Mesenchymal stem cell (in vitro differentiated cells and primary cell): ENCODE data around the gene SLC5A10.

Experiments
- DNase-seq: peaks from one replicate; pipeline ENCODE4 v3.0.0-alpha.2; 2013
- H2AFZ ChIP-seq: one replicate; pipeline ENCODE4 v1.6.1; 2013; ENCODE audit warnings: low read depth, mild to moderate bottlenecking, control low read depth, inconsistent platforms, low read length, moderate library complexity
- H2AK5ac ChIP-seq: 2 replicates; pipeline ENCODE4 v1.6.1; 2013; ENCODE audit warnings: low read length, moderate library complexity, mild to moderate bottlenecking, inconsistent platforms; ENCODE audit not compliant: severe bottlenecking
- H2BK120ac ChIP-seq: one replicate; pipeline ENCODE4 v1.6.1; 2013; ENCODE audit warnings: low read depth, mild to moderate bottlenecking, inconsistent platforms, low read length, moderate library complexity
- H2BK12ac ChIP-seq, 2 experiments: one replicate each; pipeline ENCODE4 v1.6.1; 2013; ENCODE audit warnings: inconsistent platforms in 2 of 2, low read length in 2 of 2, mild to moderate bottlenecking in 2 of 2, moderate library complexity in 2 of 2, control low read depth in 1 of 2
- H2BK15ac ChIP-seq: one replicate; pipeline ENCODE4 v1.6.1; 2013; ENCODE audit warnings: mild to moderate bottlenecking, low read depth, inconsistent platforms; ENCODE audit not compliant: poor library complexity, severe bottlenecking
- H2BK5ac ChIP-seq: 2 replicates; pipeline ENCODE4 v1.6.1; 2013; ENCODE audit warnings: low read depth, mild to moderate bottlenecking, low read length, control low read depth, inconsistent platforms; ENCODE audit not compliant: poor library complexity, severe bottlenecking
- H3K14ac ChIP-seq, 2 experiments: one replicate each; pipeline ENCODE4 v1.6.1; 2013; ENCODE audit warnings: inconsistent platforms in 2 of 2, low read length in 2 of 2, control low read depth in 1 of 2, mild to moderate bottlenecking in 1 of 2, moderate library complexity in 1 of 2
- H3K18ac ChIP-seq, 2 experiments: one replicate each; pipeline ENCODE4 v1.6.1; 2013; ENCODE audit warnings: inconsistent platforms in 2 of 2, low read length in 2 of 2, control low read depth in 1 of 2, low read depth in 1 of 2, mild to moderate bottlenecking in 1 of 2
- H3K23ac ChIP-seq, 2 experiments: one replicate each; pipeline ENCODE4 v1.6.1; 2013; ENCODE audit warnings: inconsistent platforms in 2 of 2, low read length in 2 of 2, mild to moderate bottlenecking in 2 of 2, moderate library complexity in 2 of 2, control low read depth in 1 of 2
- H3K27ac ChIP-seq: 2 replicates; pipeline ENCODE4 v1.5.1; 2013; ENCODE audit warnings: mild to moderate bottlenecking, moderate library complexity, low read length, control low read depth, inconsistent platforms; ENCODE audit not compliant: poor library complexity, severe bottlenecking
- H3K27me3 ChIP-seq, 2 experiments: 2 replicates each; pipeline versions ENCODE4 v1.6.1 to v1.7.0; 2013; ENCODE audit warnings: low read length in 2 of 2, mild to moderate bottlenecking in 2 of 2, moderate library complexity in 2 of 2, control low read depth in 1 of 2, inconsistent platforms in 1 of 2; ENCODE audit not compliant: control insufficient read depth in 1 of 2, insufficient read depth in 1 of 2
- H3K36me3 ChIP-seq, 2 experiments: 2 replicates each; pipeline versions ENCODE4 v1.6.1 to v1.7.0; 2013; ENCODE audit warnings: low read length in 2 of 2, control low read depth in 1 of 2, inconsistent platforms in 1 of 2, low read depth in 1 of 2, mild to moderate bottlenecking in 1 of 2; ENCODE audit not compliant: insufficient read depth in 2 of 2, control insufficient read depth in 1 of 2
- H3K4ac ChIP-seq, 2 experiments: one replicate each; pipeline ENCODE4 v1.6.1; 2013; ENCODE audit warnings: inconsistent platforms in 2 of 2, low read length in 2 of 2, mild to moderate bottlenecking in 2 of 2, moderate library complexity in 2 of 2, control low read depth in 1 of 2, low read depth in 1 of 2
- H3K4me1 ChIP-seq: 2 replicates; pipeline ENCODE4 v1.6.1; 2013; ENCODE audit warnings: low read depth, low read length, control low read depth; ENCODE audit not compliant: control insufficient read depth, insufficient read depth
- H3K4me2 ChIP-seq: 2 replicates; pipeline ENCODE4 v1.6.1; 2013; ENCODE audit warnings: low read length, mild to moderate bottlenecking, inconsistent platforms; ENCODE audit not compliant: poor library complexity, severe bottlenecking
- H3K4me3 ChIP-seq, 2 experiments: 2 replicates each; pipeline versions ENCODE4 v1.5.1 to v1.7.0; 2013; ENCODE audit warnings: low read length in 2 of 2, mild to moderate bottlenecking in 2 of 2, control low read depth in 1 of 2, low read depth in 1 of 2; ENCODE audit not compliant: insufficient read depth in 1 of 2
- H3K79me1 ChIP-seq: replicated peaks from 2 replicates; pipeline ENCODE4 v1.6.1; 2013; ENCODE audit warnings: mild to moderate bottlenecking, control low read depth, low read length, inconsistent platforms; ENCODE audit not compliant: poor library complexity, severe bottlenecking
- H3K9ac ChIP-seq: 2 replicates; pipeline ENCODE4 v1.7.0; 2013; ENCODE audit warnings: mild to moderate bottlenecking, low read length, moderate library complexity
- H3K9me3 ChIP-seq: 2 replicates; pipeline ENCODE4 v1.7.0; 2013; ENCODE audit warnings: mild to moderate bottlenecking, low read length; ENCODE audit not compliant: control insufficient read depth
- H4K8ac ChIP-seq: one replicate; pipeline ENCODE4 v1.6.1; 2013; ENCODE audit warnings: inconsistent platforms, mild to moderate bottlenecking, low read length, moderate library complexity
- H4K91ac ChIP-seq: one replicate; pipeline ENCODE4 v1.6.1; 2013; ENCODE audit warnings: mild to moderate bottlenecking, low read length, inconsistent platforms
- WGBS: methylation state at CpG from one replicate; pipeline ENCODE4 v1.1.7; 2013; ENCODE audit warnings: mixed read lengths; 5-methylcytosine and 5-hydroxymethylcytosine counted together

SLC5A10 gene

GRCh38 chr17:19022128-19022527 is 70.2 kb downstream of the SLC5A10 start:
- no peak overlapping the region for H3K9ac ChIP-seq
- H3K79me1 ChIP-seq = no peaks in the 10 kb centered on the region
- H3K4ac ChIP-seq = no peak overlapping the region
- DNase-seq = no peak
- H2BK12ac ChIP-seq = no peak overlapping the region
- no peak overlapping the region for H3K18ac ChIP-seq
- H3K36me3 ChIP-seq = no peaks in the 10 kb centered on the region
- no peaks in the 10 kb centered on the region for H3K4me1 ChIP-seq
- WGBS = 90% methylated on average over 5 of the region's 5 CpGs
- no peak overlapping the region for H3K4me3 ChIP-seq
- no peak overlapping the region for H3K27ac ChIP-seq
- H3K27me3 ChIP-seq = peaks cover 13 to 25% of the 10 kb centered on the region in 2 experiments
- H2BK15ac ChIP-seq = peak overlapping the region; percentile 57
- H3K23ac ChIP-seq = no peak overlapping the region
- H4K91ac ChIP-seq = no peak overlapping the region
- H2BK120ac ChIP-seq = no peak overlapping the region
- H3K9me3 ChIP-seq = no peaks in the 10 kb centered on the region
- H4K8ac ChIP-seq = no peak overlapping the region
- no peak overlapping the region for H3K14ac ChIP-seq
- no peak overlapping the region for H2AK5ac ChIP-seq
- no peak overlapping the region for H3K4me2 ChIP-seq
- no peak overlapping the region for H2AFZ ChIP-seq
- no peak overlapping the region for H2BK5ac ChIP-seq

GRCh38 chr17:19022747-19023146 is 70.8 kb downstream of the SLC5A10 start:
- Histone ChIP-seq H3K4me2 (no peak overlapping the region), H2BK12ac (no peak overlapping the region), H3K23ac (no peak overlapping the region), H3K79me1 (no peaks in the 10 kb centered on the region), H3K4me3 (no peak overlapping the region), H3K4ac (no peak overlapping the region), H2BK5ac (no peak overlapping the region), H3K9ac (no peak overlapping the region), H4K91ac (no peak overlapping the region), H4K8ac (no peak overlapping the region), H2BK120ac (no peak overlapping the region), H2BK15ac (no peak overlapping the region), H3K4me1 (no peaks in the 10 kb centered on the region), H2AK5ac (no peak overlapping the region), H3K9me3 (no peaks in the 10 kb centered on the region), H3K27ac (no peak overlapping the region), H2AFZ (no peak overlapping the region), H3K14ac (no peak overlapping the region), H3K18ac (no peak overlapping the region), H3K36me3 (no peaks in the 10 kb centered on the region), H3K27me3 (peaks cover 13 to 25% of the 10 kb centered on the region in 2 experiments)
- WGBS = 86% methylated on average over 5 of the region's 6 CpGs
- no peak for DNase-seq

GRCh38 chr17:19023209-19023999 is 71.4 kb downstream of the SLC5A10 start:
- Histone ChIP-seq H3K27ac (no peak overlapping the region), H3K4ac (no peak overlapping the region), H3K9me3 (no peaks in the 10 kb centered on the region), H2AFZ (no peak overlapping the region), H4K8ac (no peak overlapping the region), H2BK5ac (no peak overlapping the region), H3K18ac (no peak overlapping the region), H3K14ac (no peak overlapping the region), H3K23ac (peak overlapping the region in 1 of 2 experiments; percentile 89), H3K4me1 (no peaks in the 10 kb centered on the region), H3K79me1 (no peaks in the 10 kb centered on the region), H3K36me3 (no peaks in the 10 kb centered on the region), H3K4me3 (no peak overlapping the region), H3K4me2 (no peak overlapping the region), H3K9ac (no peak overlapping the region), H2BK120ac (no peak overlapping the region), H2BK15ac (no peak overlapping the region), H2BK12ac (no peak overlapping the region), H3K27me3 (peaks cover 9 to 19% of the 10 kb centered on the region in 2 experiments), H4K91ac (no peak overlapping the region), H2AK5ac (no peak overlapping the region)
- 88% methylated on average over 6 of the region's 9 CpGs for WGBS
- DNase-seq = no peak

GRCh38 chr17:19024101-19025078 is 72.4 kb downstream of the SLC5A10 start:
- Histone ChIP-seq H3K36me3 (no peaks in the 10 kb centered on the region), H3K9me3 (no peaks in the 10 kb centered on the region), H3K9ac (no peak overlapping the region), H3K79me1 (no peaks in the 10 kb centered on the region), H3K27me3 (peaks cover 0 to 9% of the 10 kb centered on the region in 2 experiments), H2AFZ (no peak overlapping the region), H4K8ac (no peak overlapping the region), H4K91ac (no peak overlapping the region), H2BK5ac (no peak overlapping the region), H3K4me3 (no peak overlapping the region), H2BK120ac (no peak overlapping the region), H2BK12ac (no peak overlapping the region), H3K4me1 (no peaks in the 10 kb centered on the region), H3K23ac (no peak overlapping the region), H3K4me2 (no peak overlapping the region), H2BK15ac (no peak overlapping the region), H3K27ac (no peak overlapping the region), H3K18ac (no peak overlapping the region), H3K4ac (no peak overlapping the region), H3K14ac (no peak overlapping the region), H2AK5ac (no peak overlapping the region)
- WGBS = 87% methylated on average over 22 of the region's 22 CpGs
- no peak for DNase-seq
